ENCODE measurements around the gene LIPC. TPM values are rescaled to one million over a fixed set of nuclear protein-coding genes. Genes with fewer than 3 reads are reported as not detected.

LIPC gene
- total and polyA plus RNA-seq, 7 experiments from 2014 or later = 0.46 to 5.1 (median 0.77) TPM

DNA sequence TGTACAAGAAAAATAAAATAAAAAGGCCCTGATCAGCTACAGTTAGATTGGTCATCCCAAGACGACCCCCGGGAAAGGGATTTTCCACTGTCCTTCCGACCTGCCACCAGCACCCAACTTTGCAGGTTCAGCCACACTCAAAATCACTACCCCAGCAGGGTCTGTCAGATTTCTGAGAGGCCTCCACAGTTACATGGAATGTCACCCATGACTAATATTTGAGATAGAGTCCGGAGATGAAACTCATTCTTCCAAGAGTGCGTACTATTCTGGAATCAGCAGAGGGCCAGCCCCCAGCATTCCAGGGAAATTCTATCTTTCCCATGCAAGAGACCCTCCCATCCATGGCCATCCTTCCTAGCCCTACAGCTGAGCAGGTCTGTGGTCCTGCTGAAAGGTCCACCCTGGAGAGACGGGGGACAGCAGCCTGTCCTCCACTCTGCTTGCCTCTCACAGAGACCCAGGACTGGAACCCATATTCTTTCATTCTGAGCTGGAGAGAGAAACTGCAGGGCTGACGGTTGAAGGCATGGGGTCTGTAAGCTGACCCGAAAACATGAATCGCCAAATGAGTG lies 5.8 kb downstream of the LIPC start:
- H3K36me3 Mint-ChIP-seq = peaks cover 0 to 6% (median 0%) of the 10 kb centered on the region in 5 donors
- DNase-seq (peak in 1 of 9 donors; percentile 17), ATAC-seq (no peak)
- peaks cover 0 to 33% (median 9%) of the 10 kb centered on the region in 7 donors for H3K4me1 Mint-ChIP-seq
- H3K9me3 Mint-ChIP-seq = no peaks in the 10 kb centered on the region
- H3K27ac Mint-ChIP-seq = no peak overlapping the region
- H3K4me3 ChIP-seq (ENCODE audit: low read length) = no peak overlapping the region
- no peaks in the 10 kb centered on the region for H3K36me3 ChIP-seq (ENCODE audit: control insufficient read depth in 2 of 3, insufficient read depth in 3 of 3, low read length in 3 of 3)
- no peaks in the 10 kb centered on the region for H3K27me3 Mint-ChIP-seq
- CTCF ChIA-PET = interaction anchor here (0.7 kb wide), 1 partner anchor 56 kb away, joined by 3 read pairs; no protein-coding TSS in a partner anchor
- intact Hi-C loops (cut with micrococcal nuclease) = loop anchor here (5.0 to 10.0 kb wide), 2 partner anchors 307 to 310 kb away; partner anchors contain the start of gene ADAM10 (in 2 of the 2)
- POLR2A ChIA-PET = no interaction called here
- no peak overlapping the region for H3K27ac ChIP-seq (ENCODE audit: low read depth, low read length)
- no peak overlapping the region for H3K4me3 Mint-ChIP-seq
- no peaks in the 10 kb centered on the region for H3K27me3 ChIP-seq (ENCODE audit: control insufficient read depth in 2 of 2, insufficient read depth in 2 of 2, low read length in 2 of 2)
- H3K9me3 ChIP-seq (ENCODE audit: control insufficient read depth in 2 of 3, low read length in 3 of 3) = no peaks in the 10 kb centered on the region
- no peaks in the 10 kb centered on the region for H3K4me1 ChIP-seq (ENCODE audit: control insufficient read depth in 2 of 2, insufficient read depth in 2 of 2, low read length in 2 of 2)

DNA sequence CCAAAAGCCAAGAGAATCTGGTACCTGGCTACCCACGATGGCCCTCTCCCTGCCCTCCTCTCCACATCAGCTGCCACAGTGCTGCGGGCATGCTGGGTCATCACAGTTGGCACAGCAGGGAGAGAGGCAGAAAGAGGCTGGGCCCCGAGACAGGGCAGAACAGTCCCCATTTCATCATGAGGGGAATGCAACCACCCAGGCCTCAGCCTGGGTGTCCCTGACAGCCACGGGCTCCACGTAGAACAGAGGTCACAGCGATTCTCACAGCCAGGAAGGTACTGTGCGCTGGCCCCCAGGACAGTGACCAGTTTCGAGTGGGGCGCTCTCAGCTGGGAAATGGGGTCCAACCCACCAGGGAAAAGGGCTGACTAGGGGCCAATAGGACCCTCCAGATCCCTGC lies 6.3 kb downstream of the LIPC start:
- Mint-ChIP-seq H3K36me3 (peaks cover 0 to 6% (median 0%) of the 10 kb centered on the region in 5 donors), H3K27me3 (no peaks in the 10 kb centered on the region), H3K9me3 (no peaks in the 10 kb centered on the region), H3K4me1 (peaks cover 0 to 33% (median 9%) of the 10 kb centered on the region in 7 donors), H3K27ac (no peak overlapping the region), H3K4me3 (no peak overlapping the region)
- intact Hi-C loops (cut with micrococcal nuclease) = loop anchor here (5.0 to 10.0 kb wide), 2 partner anchors 307 to 309 kb away; partner anchors contain the start of gene ADAM10 (in 2 of the 2)
- DNase-seq = peak in 1 of 9 donors; percentile 18
- POLR2A ChIA-PET = no interaction called here
- Histone ChIP-seq H3K36me3 (ENCODE audit: control insufficient read depth in 2 of 3, insufficient read depth in 3 of 3, low read length in 3 of 3) (no peaks in the 10 kb centered on the region), H3K27me3 (ENCODE audit: control insufficient read depth in 2 of 2, insufficient read depth in 2 of 2, low read length in 2 of 2) (no peaks in the 10 kb centered on the region), H3K9me3 (ENCODE audit: control insufficient read depth in 2 of 3, low read length in 3 of 3) (no peaks in the 10 kb centered on the region), H3K4me3 (ENCODE audit: low read length) (no peak overlapping the region), H3K4me1 (ENCODE audit: control insufficient read depth in 2 of 2, insufficient read depth in 2 of 2, low read length in 2 of 2) (no peaks in the 10 kb centered on the region), H3K27ac (ENCODE audit: low read depth, low read length) (no peak overlapping the region)
- CTCF ChIA-PET = interaction anchor here (0.7 kb wide), 1 partner anchor 57 kb away, joined by 3 read pairs; no protein-coding TSS in a partner anchor
- ATAC-seq = no peak

DNA sequence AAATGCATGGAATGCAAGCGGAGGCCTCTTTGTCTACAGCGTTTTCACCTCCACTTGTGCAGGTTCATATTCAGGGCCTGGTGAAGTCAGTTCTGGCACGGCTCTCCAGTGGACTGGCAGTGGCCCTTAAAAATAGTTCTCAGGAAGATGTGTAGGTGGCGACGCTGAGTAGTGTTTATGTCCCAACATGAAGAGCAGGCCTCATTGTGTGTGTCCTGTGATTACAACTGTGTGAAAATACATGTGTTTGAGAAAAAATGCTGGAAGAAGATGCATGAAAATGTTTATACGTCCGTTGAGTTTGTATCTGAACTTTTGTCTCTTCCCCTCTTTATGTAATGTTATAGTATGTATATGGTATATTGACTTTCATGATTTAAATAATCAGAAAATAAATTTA lies 7.2 kb downstream of the LIPC start:
- Histone ChIP-seq H3K36me3 (ENCODE audit: control insufficient read depth in 2 of 3, insufficient read depth in 3 of 3, low read length in 3 of 3) (no peaks in the 10 kb centered on the region), H3K4me1 (ENCODE audit: control insufficient read depth in 2 of 2, insufficient read depth in 2 of 2, low read length in 2 of 2) (no peaks in the 10 kb centered on the region), H3K4me3 (ENCODE audit: low read length) (no peak overlapping the region), H3K27me3 (ENCODE audit: control insufficient read depth in 2 of 2, insufficient read depth in 2 of 2, low read length in 2 of 2) (no peaks in the 10 kb centered on the region), H3K9me3 (ENCODE audit: control insufficient read depth in 2 of 3, low read length in 3 of 3) (no peaks in the 10 kb centered on the region), H3K27ac (ENCODE audit: low read depth, low read length) (no peak overlapping the region)
- H3K4me1 Mint-ChIP-seq = peaks cover 0 to 33% (median 9%) of the 10 kb centered on the region in 7 donors
- H3K9me3 Mint-ChIP-seq = no peaks in the 10 kb centered on the region
- POLR2A ChIA-PET = no interaction called here
- ATAC-seq (peak; percentile 62), DNase-seq (peak in 5 of 9 donors; percentile 13 to 46 (median 28))
- CTCF ChIA-PET = no interaction called here
- no peaks in the 10 kb centered on the region for H3K27me3 Mint-ChIP-seq
- H3K4me3 Mint-ChIP-seq = no peak overlapping the region
- intact Hi-C loops (cut with micrococcal nuclease) = loop anchor here (1.0 to 10.0 kb wide), 3 partner anchors 78 to 308 kb away; partner anchors contain the start of gene ADAM10 (in 2 of the 2)
- H3K36me3 Mint-ChIP-seq = peaks cover 0 to 6% (median 0%) of the 10 kb centered on the region in 5 donors
- peak overlapping the region in 3 of 9 donors; percentile 25 to 70 (median 49) for H3K27ac Mint-ChIP-seq

DNA sequence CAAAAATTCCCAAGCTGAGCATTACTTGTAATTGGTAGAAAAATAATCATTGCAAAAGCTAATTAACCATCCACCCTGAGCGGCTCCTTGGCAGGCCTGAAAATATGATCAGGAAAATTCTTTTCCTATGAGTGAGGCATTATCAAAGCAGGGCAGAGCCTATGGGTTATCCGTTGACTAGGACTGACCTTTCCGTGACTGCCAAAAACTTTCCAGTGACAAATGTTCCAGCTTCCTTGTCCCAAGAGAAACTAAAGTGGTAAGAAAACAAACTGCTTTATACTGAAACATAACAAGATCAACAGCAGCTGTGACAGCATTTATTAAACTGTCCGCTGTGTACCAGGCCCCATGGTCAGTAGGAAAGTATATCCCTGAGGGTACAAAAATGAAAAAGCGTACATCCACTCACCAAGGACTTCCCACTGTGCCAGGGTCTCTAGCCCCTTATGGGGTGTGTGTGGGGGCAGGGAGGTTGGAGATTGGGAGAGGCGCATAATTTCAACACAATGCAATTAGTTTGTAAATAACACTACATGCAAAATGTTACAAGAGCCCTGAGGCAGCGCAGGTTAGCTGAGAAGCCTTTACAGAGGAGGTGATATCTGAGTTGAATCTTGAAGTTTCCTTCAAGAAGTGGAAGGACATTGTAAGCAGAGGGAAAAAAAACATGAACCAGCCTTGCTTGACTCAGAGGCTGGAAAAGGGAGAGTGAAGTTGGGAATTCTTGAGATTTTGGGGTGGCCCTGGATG lies 8.5 kb downstream of the LIPC start:
- Histone ChIP-seq H3K9me3 (ENCODE audit: control insufficient read depth in 2 of 3, low read length in 3 of 3) (no peaks in the 10 kb centered on the region), H3K36me3 (ENCODE audit: control insufficient read depth in 2 of 3, insufficient read depth in 3 of 3, low read length in 3 of 3) (no peaks in the 10 kb centered on the region), H3K4me1 (ENCODE audit: control insufficient read depth in 2 of 2, insufficient read depth in 2 of 2, low read length in 2 of 2) (no peaks in the 10 kb centered on the region), H3K4me3 (ENCODE audit: low read length) (no peak overlapping the region), H3K27me3 (ENCODE audit: control insufficient read depth in 2 of 2, insufficient read depth in 2 of 2, low read length in 2 of 2) (no peaks in the 10 kb centered on the region), H3K27ac (ENCODE audit: low read depth, low read length) (no peak overlapping the region)
- Mint-ChIP-seq H3K36me3 (peaks cover 0 to 6% (median 0%) of the 10 kb centered on the region in 5 donors), H3K4me3 (no peak overlapping the region), H3K27me3 (no peaks in the 10 kb centered on the region), H3K27ac (peak overlapping the region in 1 of 9 donors; percentile 51), H3K9me3 (no peaks in the 10 kb centered on the region), H3K4me1 (peaks cover 0 to 37% (median 13%) of the 10 kb centered on the region in 7 donors)
- intact Hi-C loops (cut with micrococcal nuclease) = loop anchor here in 1 of 2 donors (5.0 kb wide), 1 partner anchor 37 kb away; no protein-coding TSS in a partner anchor
- peak in 1 of 9 donors; percentile 8 for DNase-seq
- ChIA-PET POLR2A (no interaction called here), CTCF (interaction anchor here (0.7 kb wide), 1 partner anchor 23 kb away, joined by 3 read pairs; no protein-coding TSS in a partner anchor)
- no peak for ATAC-seq

DNA sequence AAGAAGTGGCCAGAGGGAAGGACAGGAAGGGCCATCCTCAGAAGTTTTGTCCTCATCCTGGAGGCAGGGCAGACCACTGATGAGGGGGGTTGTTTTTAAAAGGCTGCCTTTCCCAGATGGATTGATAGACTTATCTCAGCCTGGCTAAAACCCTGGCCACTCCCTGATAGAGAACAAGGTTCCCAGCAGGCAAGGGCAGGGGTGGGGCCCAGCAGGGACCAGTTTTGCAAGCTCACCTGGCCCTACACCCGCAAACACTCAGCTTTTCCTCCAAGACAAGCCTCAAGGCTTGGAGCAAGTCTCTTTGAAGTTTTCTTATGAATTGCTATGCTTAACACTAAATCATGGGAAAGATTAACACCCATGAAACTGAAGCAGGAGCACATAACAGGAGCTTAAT lies 9.1 kb downstream of the LIPC start:
- Mint-ChIP-seq H3K4me1 (peaks cover 0 to 37% (median 13%) of the 10 kb centered on the region in 7 donors), H3K27ac (no peak overlapping the region), H3K27me3 (no peaks in the 10 kb centered on the region), H3K36me3 (peaks cover 0 to 6% (median 0%) of the 10 kb centered on the region in 5 donors), H3K4me3 (no peak overlapping the region), H3K9me3 (no peaks in the 10 kb centered on the region)
- CTCF ChIA-PET = no interaction called here
- Histone ChIP-seq H3K27ac (ENCODE audit: low read depth, low read length) (no peak overlapping the region), H3K4me1 (ENCODE audit: control insufficient read depth in 2 of 2, insufficient read depth in 2 of 2, low read length in 2 of 2) (no peaks in the 10 kb centered on the region), H3K36me3 (ENCODE audit: control insufficient read depth in 2 of 3, insufficient read depth in 3 of 3, low read length in 3 of 3) (no peaks in the 10 kb centered on the region), H3K9me3 (ENCODE audit: control insufficient read depth in 2 of 3, low read length in 3 of 3) (no peaks in the 10 kb centered on the region), H3K4me3 (ENCODE audit: low read length) (no peak overlapping the region), H3K27me3 (ENCODE audit: control insufficient read depth in 2 of 2, insufficient read depth in 2 of 2, low read length in 2 of 2) (no peaks in the 10 kb centered on the region)
- ATAC-seq (no peak), DNase-seq (no peak)
- intact Hi-C loops (cut with micrococcal nuclease) = loop anchor here in 1 of 2 donors (5.0 kb wide), 1 partner anchor 36 kb away; no protein-coding TSS in a partner anchor
- POLR2A ChIA-PET = no interaction called here

DNA sequence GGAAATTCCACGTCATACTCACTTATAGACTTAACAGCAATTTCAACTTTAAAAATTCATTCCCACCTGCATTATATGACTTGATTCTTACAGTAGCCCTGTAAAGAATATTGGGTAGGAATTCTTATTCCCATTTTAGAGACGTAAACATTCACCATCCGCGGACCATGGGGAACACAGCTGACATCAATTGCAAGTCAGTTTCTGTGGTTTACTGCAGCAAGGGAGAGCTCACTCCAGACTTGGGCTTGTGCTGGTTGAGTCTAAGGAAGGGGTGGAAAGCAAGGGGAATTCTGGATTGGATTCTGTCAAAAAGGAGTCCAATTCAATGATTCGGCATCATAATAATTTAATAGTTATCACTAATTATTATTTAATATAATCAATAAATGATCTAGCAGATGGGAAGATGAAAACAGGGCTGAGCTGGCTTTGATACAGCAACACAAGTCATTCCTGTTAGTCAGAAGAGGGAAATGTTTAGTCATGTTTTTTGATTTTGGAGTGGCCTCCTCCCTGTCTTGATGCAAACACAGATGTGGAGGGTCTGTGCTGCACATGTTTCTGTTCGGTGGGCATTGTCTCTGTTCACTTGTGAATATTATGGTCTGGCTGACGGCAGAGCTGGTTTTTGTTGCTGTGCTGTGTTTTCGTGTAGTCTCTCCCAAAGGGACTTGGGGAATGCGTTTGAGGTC lies 9.7 kb downstream of the LIPC start:
- no peak for ATAC-seq
- H3K36me3 ChIP-seq (ENCODE audit: control insufficient read depth in 2 of 3, insufficient read depth in 3 of 3, low read length in 3 of 3) = no peaks in the 10 kb centered on the region
- H3K27me3 ChIP-seq (ENCODE audit: control insufficient read depth in 2 of 2, insufficient read depth in 2 of 2, low read length in 2 of 2) = no peaks in the 10 kb centered on the region
- ChIA-PET CTCF (no interaction called here), POLR2A (no interaction called here)
- Mint-ChIP-seq H3K9me3 (no peaks in the 10 kb centered on the region), H3K36me3 (peaks cover 0 to 6% (median 0%) of the 10 kb centered on the region in 5 donors), H3K27ac (peak overlapping the region in 2 of 9 donors; percentile 21 to 50), H3K4me1 (peaks cover 0 to 37% (median 13%) of the 10 kb centered on the region in 7 donors), H3K4me3 (no peak overlapping the region), H3K27me3 (no peaks in the 10 kb centered on the region)
- intact Hi-C loops (cut with micrococcal nuclease) = loop anchor here in 1 of 2 donors (5.0 kb wide), 1 partner anchor 36 kb away; no protein-coding TSS in a partner anchor
- no peak overlapping the region for H3K27ac ChIP-seq (ENCODE audit: low read depth, low read length)
- H3K4me3 ChIP-seq (ENCODE audit: low read length) = no peak overlapping the region
- H3K9me3 ChIP-seq (ENCODE audit: control insufficient read depth in 2 of 3, low read length in 3 of 3) = no peaks in the 10 kb centered on the region
- H3K4me1 ChIP-seq (ENCODE audit: control insufficient read depth in 2 of 2, insufficient read depth in 2 of 2, low read length in 2 of 2) = no peaks in the 10 kb centered on the region
- peak in 1 of 9 donors; percentile 8 for DNase-seq

All from naive thymus-derived CD4-positive, alpha-beta T cell (primary cell).